Activated naive CD8-positive, alpha-beta T cell treated with anti-CD3 and anti-CD28 coated beads, Interleukin-2, amount 50 U/mL, for 24 hours (primary cell): ENCODE measurements around the gene YY1AP1.
"Not testable (repeated sequence)": the region's sequence is repeated elsewhere in the genome, so short reads cannot be mapped to it uniquely, and the experiment has no call there.

Source experiments
- ATAC-seq: fragments of 150-1000 bp; cut with Tn5 transposase; one replicate; pipeline ENCODE4 v1.10.0; 2021
- DNase-seq: peaks from one replicate; pipeline ENCODE4 v3.0.0; 2021
- H3K27ac Mint-ChIP-seq: one replicate; pipeline ENCODE4 v1.8.0; 2021; ENCODE audit warnings: mild to moderate bottlenecking, mixed read lengths
- H3K27me3 Mint-ChIP-seq: one replicate; pipeline ENCODE4 v1.8.0; 2021; ENCODE audit warnings: mixed read lengths
- H3K36me3 Mint-ChIP-seq: one replicate; pipeline ENCODE4 v1.8.0; 2021; ENCODE audit warnings: low read depth, mixed read lengths
- H3K4me1 Mint-ChIP-seq: one replicate; pipeline ENCODE4 v1.8.0; 2021; ENCODE audit warnings: mixed read lengths
- H3K4me3 Mint-ChIP-seq: one replicate; pipeline ENCODE4 v1.8.0; 2021; ENCODE audit warnings: mild to moderate bottlenecking, moderate library complexity, mixed read lengths
- H3K9me3 Mint-ChIP-seq: one replicate; pipeline ENCODE4 v1.8.0; 2021; ENCODE audit warnings: mixed read lengths

The YY1AP1 gene

GRCh38 chr1:155645034-155645598 lies 43.5 kb downstream of the YY1AP1 start:
- Mint-ChIP-seq H3K27me3 (no peaks in the 10 kb centered on the region), H3K36me3 (peaks cover 9% of the 10 kb centered on the region), H3K4me3 (no peak overlapping the region), H3K4me1 (peaks cover 2% of the 10 kb centered on the region), H3K9me3 (peaks cover 6% of the 10 kb centered on the region), H3K27ac (no peak overlapping the region)
- no peak for DNase-seq
- ATAC-seq, result no peak

GRCh38 chr1:155643230-155643629 lies 45.3 kb downstream of the YY1AP1 start:
- Mint-ChIP-seq H3K27ac (no peak overlapping the region), H3K9me3 (peaks cover 6% of the 10 kb centered on the region), H3K36me3 (peaks cover 9% of the 10 kb centered on the region), H3K4me1 (peaks cover 2% of the 10 kb centered on the region), H3K4me3 (no peak overlapping the region), H3K27me3 (no peaks in the 10 kb centered on the region)
- ATAC-seq (no peak), DNase-seq (no peak)

- DNase-seq, H3K9me3 Mint-ChIP-seq, H3K4me1 Mint-ChIP-seq, ATAC-seq, H3K27ac Mint-ChIP-seq, H3K27me3 Mint-ChIP-seq, H3K36me3 Mint-ChIP-seq, H3K4me3 Mint-ChIP-seq: not testable (repeated sequence)
These were observed 45.9 kb downstream of the YY1AP1 start for GRCh38 chr1:155642559-155643180.

- peaks cover 25% of the 10 kb centered on the region for H3K4me1 Mint-ChIP-seq
- no peaks in the 10 kb centered on the region for H3K27me3 Mint-ChIP-seq
- no peak overlapping the region for H3K4me3 Mint-ChIP-seq
- no peak for DNase-seq
- no peak overlapping the region for H3K27ac Mint-ChIP-seq
- peaks cover 6% of the 10 kb centered on the region for H3K9me3 Mint-ChIP-seq
- H3K36me3 Mint-ChIP-seq, result peaks cover 9% of the 10 kb centered on the region
- ATAC-seq, result no peak
These were observed 48.2 kb downstream of the YY1AP1 start for GRCh38 chr1:155640367-155640766.

GRCh38 chr1:155636397-155637153 lies 52.0 kb downstream of the YY1AP1 start:
- Mint-ChIP-seq H3K9me3 (no peaks in the 10 kb centered on the region), H3K4me3 (peak overlapping the region; percentile 92), H3K36me3 (peaks cover under 1% of the 10 kb centered on the region), H3K4me1 (peaks cover 25% of the 10 kb centered on the region), H3K27me3 (no peaks in the 10 kb centered on the region), H3K27ac (peak overlapping the region; percentile 88)
- DNase-seq (no peak), ATAC-seq (no peak)

- DNase-seq, H3K36me3 Mint-ChIP-seq, H3K27me3 Mint-ChIP-seq, H3K4me3 Mint-ChIP-seq, H3K27ac Mint-ChIP-seq, H3K4me1 Mint-ChIP-seq, ATAC-seq, H3K9me3 Mint-ChIP-seq: not testable (repeated sequence)
These were observed 62.1 kb downstream of the YY1AP1 start for GRCh38 chr1:155626428-155626827.

- Mint-ChIP-seq H3K4me3 (no peak overlapping the region), H3K27ac (no peak overlapping the region), H3K27me3 (no peaks in the 10 kb centered on the region), H3K4me1 (no peaks in the 10 kb centered on the region), H3K36me3 (no peaks in the 10 kb centered on the region), H3K9me3 (no peaks in the 10 kb centered on the region)
- DNase-seq (no peak), ATAC-seq (no peak)
These were observed 65.2 kb downstream of the YY1AP1 start for GRCh38 chr1:155623357-155623756.

GRCh38 chr1:155622191-155622590 lies 66.4 kb downstream of the YY1AP1 start:
- no peaks in the 10 kb centered on the region for H3K36me3 Mint-ChIP-seq
- no peaks in the 10 kb centered on the region for H3K9me3 Mint-ChIP-seq
- ATAC-seq (no peak), DNase-seq (no peak)
- no peaks in the 10 kb centered on the region for H3K27me3 Mint-ChIP-seq
- H3K4me1 Mint-ChIP-seq, result no peaks in the 10 kb centered on the region
- H3K4me3 Mint-ChIP-seq, result no peak overlapping the region
- H3K27ac Mint-ChIP-seq, result no peak overlapping the region

GRCh38 chr1:155613226-155613625 lies 75.3 kb downstream of the YY1AP1 start:
- H3K4me3 Mint-ChIP-seq, DNase-seq, H3K27ac Mint-ChIP-seq: not testable (repeated sequence)

GRCh38 chr1:155610257-155610647 lies 78.3 kb downstream of the YY1AP1 start:
- H3K27me3 Mint-ChIP-seq, H3K9me3 Mint-ChIP-seq, DNase-seq: not testable (repeated sequence)
- peaks cover 12% of the 10 kb centered on the region for H3K36me3 Mint-ChIP-seq
- H3K27ac Mint-ChIP-seq, result peak overlapping the region; percentile 96
- peak overlapping the region; percentile 94 for H3K4me3 Mint-ChIP-seq
- peaks cover 11% of the 10 kb centered on the region for H3K4me1 Mint-ChIP-seq
- peak; percentile 6 for ATAC-seq

More at GRCh38 chr1:155613226-155613625, 75.3 kb downstream of the YY1AP1 start:
- not testable (repeated sequence) for H3K27me3 Mint-ChIP-seq, H3K9me3 Mint-ChIP-seq, ATAC-seq
- H3K36me3 Mint-ChIP-seq, result peaks cover 12% of the 10 kb centered on the region
- peaks cover 11% of the 10 kb centered on the region for H3K4me1 Mint-ChIP-seq

GRCh38 chr1:155609515-155610256 lies 78.9 kb downstream of the YY1AP1 start, which contains the start of gene MSTO1:
MSTO1 (plus strand) TSS chr1:155610218; CDS start chr1:155610249, 31 bp downstream.
- H3K27ac Mint-ChIP-seq, result peak within 1 kb of the TSS; percentile 96
- H3K4me3 Mint-ChIP-seq, result peak within 1 kb of the TSS; percentile 94
- peaks cover 11% of the 10 kb centered on the region for H3K4me1 Mint-ChIP-seq

More at GRCh38 chr1:155609515-155610256, 78.9 kb downstream of the YY1AP1 start, which contains the start of gene MSTO1:
- H3K27me3 Mint-ChIP-seq, result no peaks in the 10 kb centered on the region
- ATAC-seq (peak; percentile 98), DNase-seq (peak; percentile 98)
- no peaks in the 10 kb centered on the region for H3K9me3 Mint-ChIP-seq
- peaks cover 11% of the 10 kb centered on the region for H3K36me3 Mint-ChIP-seq
